HG02759 (cell line): ENCODE data around the gene AOC3.

Experiments used
- ATAC-seq: cut with Tn5 transposase; IDR thresholded peaks from one replicate; pipeline ENCODE4 v1.9.1; 2021; ENCODE audit warnings: mild to moderate bottlenecking, moderate library complexity; ENCODE audit not compliant: unreplicated experiment

The AOC3 gene

GRCh38 chr17:42850954-42851353, at the start of gene AOC3:
AOC3 (plus strand) TSS chr17:42851199; CDS start chr17:42851344, 145 bp downstream.
- no peak for ATAC-seq

GRCh38 chr17:42803074-42803883, 47.7 kb upstream of the AOC3 start:
- no peak for ATAC-seq

- ATAC-seq, result no peak
Observed at GRCh38 chr17:42804918-42805367, 46.1 kb upstream of the AOC3 start.

- ATAC-seq, result no peak
Observed at GRCh38 chr17:42806249-42806648, 44.8 kb upstream of the AOC3 start.

GRCh38 chr17:42809250-42809649, 41.7 kb upstream of the AOC3 start:
- no peak for ATAC-seq

- ATAC-seq, result no peak
Observed at GRCh38 chr17:42814633-42815399, 36.2 kb upstream of the AOC3 start.

GRCh38 chr17:42817866-42818265, 33.1 kb upstream of the AOC3 start:
- no peak for ATAC-seq

- ATAC-seq, result no peak
Observed at GRCh38 chr17:42818379-42818778, 32.6 kb upstream of the AOC3 start.

GRCh38 chr17:42819939-42820535, 31.0 kb upstream of the AOC3 start:
- no peak for ATAC-seq

GRCh38 chr17:42821176-42821575, 29.8 kb upstream of the AOC3 start:
- no peak for ATAC-seq

GRCh38 chr17:42827472-42827871, 23.5 kb upstream of the AOC3 start:
- ATAC-seq, result no peak

GRCh38 chr17:42830971-42831370, 20.0 kb upstream of the AOC3 start:
- no peak for ATAC-seq

GRCh38 chr17:42832213-42832933, 18.6 kb upstream of the AOC3 start:
- ATAC-seq, result no peak

GRCh38 chr17:42832934-42833766, 17.8 kb upstream of the AOC3 start, which contains the start of gene PSME3:
PSME3 (plus strand) TSS chr17:42833397; CDS start chr17:42833632, 235 bp downstream.
- peak; percentile 89 for ATAC-seq

- no peak for ATAC-seq
Observed at GRCh38 chr17:42833767-42834422, 17.1 kb upstream of the AOC3 start.

- ATAC-seq, result no peak
Observed at GRCh38 chr17:42835732-42836131, 15.3 kb upstream of the AOC3 start.

- no peak for ATAC-seq
Observed at GRCh38 chr17:42841975-42842685, 8.9 kb upstream of the AOC3 start.

GRCh38 chr17:42843358-42843934, 7.6 kb upstream of the AOC3 start:
- ATAC-seq, result no peak
